Left lobe of liver (tissue), 2 donors: ENCODE results near the gene AP2B1. TPM values are rescaled to one million over a fixed set of nuclear protein-coding genes. Genes with fewer than 3 reads are reported as not detected.

Source experiments
- ATAC-seq: fragments of 200-7000 bp; cut with Tn5 transposase; one replicate; pipeline ENCODE4 v1.9.1; 2020; ENCODE audit warnings: mild to moderate bottlenecking, moderate library complexity
- DNase-seq: peaks from one replicate; pipeline ENCODE4 v3.0.0-alpha.2; 2020; ENCODE audit warnings: low spot score
- total RNA-seq: library from RNA; stranded (reverse); gene quantifications from one replicate; pipeline ENCODE4 v1.2.1, GENCODE V29; 2021
- donor health status: DM: no; HTN: no; CAD: no; lungs with moderate emphysema.
- donor health status: DM: no; HTN: yes; CAD: no.

AP2B1 gene
- total RNA-seq, 1 donor from 2014 or later = 39.6 TPM

- DNase-seq (no peak), ATAC-seq (no peak)
Observed at GRCh38 chr17:35621768-35622167, 34.6 kb downstream of the AP2B1 start.

DNA sequence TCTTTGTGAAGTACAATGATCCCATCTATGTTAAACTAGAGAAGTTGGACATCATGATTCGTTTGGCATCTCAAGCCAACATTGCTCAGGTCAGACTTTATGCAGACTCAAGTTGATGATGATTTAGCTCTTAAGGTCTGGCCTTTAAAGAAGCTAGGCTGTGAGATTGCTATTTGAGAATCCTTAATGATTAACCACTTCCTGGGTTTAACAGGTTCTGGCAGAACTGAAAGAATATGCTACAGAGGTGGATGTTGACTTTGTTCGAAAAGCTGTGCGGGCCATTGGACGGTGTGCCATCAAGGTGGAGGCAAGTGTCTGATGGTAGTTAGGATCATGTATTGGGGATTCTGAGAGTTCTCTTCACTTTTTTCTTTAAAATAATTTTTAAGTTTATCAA lies 40.3 kb downstream of the AP2B1 start:
- DNase-seq (no peak), ATAC-seq (peak; percentile 67)

- peak; percentile 72 for ATAC-seq
- no peak for DNase-seq
Observed at GRCh38 chr17:35630530-35631148, 43.5 kb downstream of the AP2B1 start.

DNA sequence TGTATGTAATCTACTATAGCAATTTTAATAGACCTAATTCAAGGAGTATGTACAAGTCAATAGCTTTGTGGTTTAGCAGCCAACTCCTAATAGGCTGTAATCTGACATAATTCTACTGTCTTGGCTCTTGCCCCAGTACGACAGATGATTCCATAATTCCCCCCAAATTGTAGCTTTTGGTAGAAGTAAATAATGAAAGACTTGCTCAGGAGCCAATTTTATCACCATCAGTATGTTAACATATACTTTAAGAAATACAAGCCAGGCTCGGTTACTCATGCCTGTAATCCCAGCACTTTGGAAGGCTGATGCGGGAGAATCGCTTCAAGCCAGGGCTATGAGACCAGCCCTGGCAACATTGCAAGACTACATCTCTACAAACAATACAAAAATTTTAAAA lies 53.9 kb downstream of the AP2B1 start:
- DNase-seq (no peak), ATAC-seq (no peak)

GRCh38 chr17:35645923-35646322 lies 58.8 kb downstream of the AP2B1 start:
- DNase-seq (no peak), ATAC-seq (no peak)

GRCh38 chr17:35651467-35651866 lies 64.3 kb downstream of the AP2B1 start:
- no peak for DNase-seq
- no peak for ATAC-seq

GRCh38 chr17:35653619-35654361 lies 66.7 kb downstream of the AP2B1 start:
- no peak for ATAC-seq
- DNase-seq = no peak

GRCh38 chr17:35655303-35655702 lies 68.2 kb downstream of the AP2B1 start:
- ATAC-seq (no peak), DNase-seq (no peak)

DNA sequence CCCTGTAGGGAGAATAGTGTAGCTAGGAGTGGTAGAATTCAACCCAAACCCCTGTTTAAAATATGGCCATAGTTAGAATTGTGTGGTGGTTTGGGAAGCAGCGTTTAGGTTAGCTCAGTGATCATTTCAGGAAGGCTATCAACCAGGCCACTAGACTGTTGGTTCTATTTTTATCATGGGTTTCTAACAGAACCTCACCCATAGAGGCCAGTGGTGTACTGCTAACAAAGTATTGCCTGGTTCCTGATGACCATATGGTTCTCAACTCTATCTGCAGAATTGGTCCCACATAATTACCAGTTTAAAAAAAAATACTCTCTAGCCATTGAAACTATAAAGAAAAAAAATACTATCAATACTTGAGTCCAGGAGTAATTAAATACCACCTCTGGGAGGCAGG lies 73.8 kb downstream of the AP2B1 start:
- no peak for DNase-seq
- ATAC-seq = peak; percentile 74

- ATAC-seq = no peak
- DNase-seq = no peak
Observed at GRCh38 chr17:35664685-35665084, 77.6 kb downstream of the AP2B1 start.

- peak; percentile 7 for ATAC-seq
- DNase-seq = no peak
Observed at GRCh38 chr17:35665662-35666061, 78.5 kb downstream of the AP2B1 start.

DNA sequence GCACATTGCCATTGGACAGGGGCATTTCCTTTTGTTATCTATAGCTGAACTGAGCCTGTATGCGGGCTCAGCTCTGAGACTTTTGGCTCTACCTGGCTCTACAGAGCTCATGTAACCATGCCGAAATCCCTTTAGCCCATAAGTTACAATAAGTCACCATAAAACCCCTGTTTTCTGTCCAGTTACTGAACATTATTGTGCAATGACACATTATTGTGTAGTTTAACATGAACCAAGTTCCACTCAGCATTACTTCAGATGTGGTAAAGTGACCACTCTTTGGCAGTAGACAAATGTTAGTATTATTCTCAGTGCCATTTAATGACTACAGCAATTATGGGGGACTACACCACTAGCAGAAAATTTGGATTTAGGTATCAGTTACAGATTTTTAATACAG lies 78.9 kb downstream of the AP2B1 start:
- DNase-seq (no peak), ATAC-seq (peak; percentile 21)

GRCh38 chr17:35666967-35667532 lies 79.9 kb downstream of the AP2B1 start:
- DNase-seq (no peak), ATAC-seq (peak; percentile 88)

DNA sequence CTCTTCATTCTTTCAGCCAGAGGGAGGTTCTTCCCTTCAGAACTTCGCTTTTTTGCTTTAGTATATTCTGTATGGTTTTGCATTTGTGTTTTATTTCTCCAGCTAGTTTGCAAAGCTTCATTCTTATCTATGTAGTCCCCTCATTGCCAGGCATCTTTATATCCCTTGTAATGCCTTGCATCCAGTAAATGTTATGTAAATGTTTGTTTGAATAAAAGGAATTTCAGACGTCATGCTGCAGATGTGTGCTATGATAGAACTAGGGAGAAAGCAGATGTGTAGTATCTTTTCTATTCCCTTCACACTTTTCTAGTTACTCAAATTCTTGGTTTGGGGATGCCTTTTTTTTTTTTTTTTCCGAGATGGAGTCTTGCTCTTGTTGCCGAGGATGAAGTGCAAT lies 81.7 kb downstream of the AP2B1 start:
- DNase-seq (no peak), ATAC-seq (no peak)

DNA sequence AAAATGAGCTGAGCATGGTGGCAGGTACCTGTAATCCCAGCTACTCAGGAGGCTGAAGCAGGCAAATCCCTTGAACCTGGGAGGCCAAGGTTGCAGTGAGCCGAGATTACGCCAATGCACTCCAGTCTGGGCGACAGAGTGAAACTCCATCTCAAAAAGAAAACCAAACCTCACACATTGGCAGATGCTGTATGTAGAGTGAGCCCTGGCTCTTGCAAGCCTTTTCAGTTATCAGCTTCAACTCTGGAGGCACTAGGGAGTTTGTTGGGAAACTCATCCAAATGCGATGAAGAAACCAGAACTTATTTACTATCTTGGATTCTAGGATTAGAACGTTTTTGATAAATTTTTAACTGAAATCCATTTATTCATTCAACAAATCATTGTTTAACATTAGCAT lies 87.4 kb downstream of the AP2B1 start:
- peak; percentile 92 for ATAC-seq
- no peak for DNase-seq

DNA sequence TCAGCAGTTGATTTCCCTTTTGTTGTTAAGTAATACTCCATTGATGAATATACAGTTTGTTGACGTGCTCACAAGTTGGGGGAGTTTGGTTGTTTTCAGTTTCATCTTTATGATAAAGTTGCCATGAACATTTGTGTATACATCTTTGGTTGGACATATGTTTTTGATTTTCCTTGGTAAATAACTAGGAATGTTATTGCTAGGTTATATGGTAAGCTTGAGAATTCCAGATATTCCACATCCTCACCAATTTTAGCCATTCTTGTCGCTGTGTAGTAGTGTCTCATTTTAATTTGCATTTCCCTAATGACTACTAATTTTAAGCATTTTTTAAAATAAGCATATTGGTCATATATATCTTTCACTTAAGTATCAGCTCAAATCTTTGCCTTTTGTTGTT lies 89.3 kb downstream of the AP2B1 start:
- ATAC-seq = no peak
- no peak for DNase-seq

DNA sequence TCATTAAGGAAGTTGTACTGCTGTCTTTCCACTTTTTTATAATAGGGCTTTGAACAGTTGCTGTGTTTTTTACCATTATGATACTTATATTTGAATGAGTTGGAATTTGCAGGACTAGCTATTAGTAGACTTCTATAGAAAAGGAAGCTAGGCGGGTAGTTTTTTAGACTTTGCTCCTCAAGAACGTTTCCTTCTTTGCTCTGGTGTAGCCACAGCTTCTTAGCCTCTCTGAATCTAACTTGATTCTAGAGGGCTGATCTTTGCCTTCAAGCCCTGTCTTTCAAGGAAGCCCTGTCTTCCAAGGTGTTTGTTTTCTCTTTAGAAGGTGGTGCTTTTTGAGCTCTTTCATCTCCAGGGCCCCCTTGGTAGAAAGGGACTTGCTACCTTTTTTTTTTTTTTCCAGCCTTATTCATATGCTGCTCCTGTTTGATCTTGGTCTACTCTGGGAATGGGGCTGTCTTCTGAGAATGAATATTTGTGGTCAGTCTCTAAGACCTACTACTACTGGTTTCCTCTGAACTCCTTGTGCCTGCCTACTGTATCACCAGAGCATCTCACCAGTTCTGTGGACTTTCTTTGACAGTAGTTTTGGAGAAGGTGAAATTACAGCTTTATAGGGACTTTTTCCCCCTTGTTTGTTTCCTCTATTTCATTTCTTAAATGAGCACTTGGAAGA lies 92.0 kb downstream of the AP2B1 start:
- no peak for ATAC-seq

DNA sequence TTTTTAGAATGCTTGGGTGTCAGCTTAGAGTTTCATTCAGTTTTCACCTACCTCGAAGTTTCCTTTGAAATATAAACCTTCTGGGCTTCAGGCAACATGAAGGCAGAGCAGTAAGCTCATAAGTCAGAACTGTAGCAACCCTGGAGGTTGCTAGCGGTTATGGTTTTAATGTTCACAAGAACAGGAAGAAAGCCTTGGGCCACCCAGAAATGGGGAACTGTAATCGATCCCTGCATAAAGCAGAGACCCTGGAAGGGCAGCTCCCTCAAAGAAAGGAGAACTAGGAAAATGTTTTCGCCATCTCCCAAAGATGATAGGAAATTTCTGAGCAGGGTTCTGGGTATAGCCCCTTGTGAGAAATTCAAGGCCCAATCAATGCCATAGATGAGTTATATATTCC lies 96.5 kb downstream of the AP2B1 start:
- ATAC-seq = no peak
- DNase-seq = no peak

More for the DNA sequence above, 92.0 kb downstream of the AP2B1 start:
- DNase-seq = no peak

DNA sequence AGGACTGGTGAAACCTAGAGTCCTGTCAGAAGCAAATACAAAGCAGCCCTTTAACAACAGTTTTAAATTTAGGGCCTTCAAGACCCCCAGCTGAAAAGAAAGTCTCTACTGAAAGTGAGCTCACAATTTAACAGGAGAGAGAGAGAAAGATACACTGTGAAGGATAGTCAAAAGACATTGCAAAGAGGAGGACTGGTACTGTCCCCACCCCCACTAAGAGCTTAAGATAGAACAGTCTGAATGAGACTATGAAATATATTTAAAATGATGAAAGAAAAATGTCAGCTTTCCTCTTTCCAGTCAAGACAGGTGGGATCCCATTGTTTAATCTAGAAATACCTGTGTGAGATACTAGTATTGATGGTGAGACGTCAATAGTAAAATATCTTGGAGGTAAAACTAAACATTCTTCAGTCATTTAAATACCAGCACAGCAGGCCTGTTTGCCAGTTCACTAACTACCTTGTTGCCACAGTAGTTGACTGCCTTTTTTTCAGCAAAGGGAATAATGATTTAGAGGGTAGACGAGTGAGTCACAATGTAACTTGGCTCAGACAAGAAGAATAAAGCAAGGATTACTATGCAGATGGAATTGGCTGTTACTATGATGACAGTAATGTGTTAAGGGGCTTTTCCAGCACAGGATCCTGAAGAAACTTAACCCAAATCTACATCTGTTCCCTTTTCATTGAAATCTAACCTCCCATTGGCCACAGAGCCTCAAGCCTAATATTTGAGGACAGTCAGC lies 97.1 kb downstream of the AP2B1 start:
- ATAC-seq = no peak
- DNase-seq = no peak

DNA sequence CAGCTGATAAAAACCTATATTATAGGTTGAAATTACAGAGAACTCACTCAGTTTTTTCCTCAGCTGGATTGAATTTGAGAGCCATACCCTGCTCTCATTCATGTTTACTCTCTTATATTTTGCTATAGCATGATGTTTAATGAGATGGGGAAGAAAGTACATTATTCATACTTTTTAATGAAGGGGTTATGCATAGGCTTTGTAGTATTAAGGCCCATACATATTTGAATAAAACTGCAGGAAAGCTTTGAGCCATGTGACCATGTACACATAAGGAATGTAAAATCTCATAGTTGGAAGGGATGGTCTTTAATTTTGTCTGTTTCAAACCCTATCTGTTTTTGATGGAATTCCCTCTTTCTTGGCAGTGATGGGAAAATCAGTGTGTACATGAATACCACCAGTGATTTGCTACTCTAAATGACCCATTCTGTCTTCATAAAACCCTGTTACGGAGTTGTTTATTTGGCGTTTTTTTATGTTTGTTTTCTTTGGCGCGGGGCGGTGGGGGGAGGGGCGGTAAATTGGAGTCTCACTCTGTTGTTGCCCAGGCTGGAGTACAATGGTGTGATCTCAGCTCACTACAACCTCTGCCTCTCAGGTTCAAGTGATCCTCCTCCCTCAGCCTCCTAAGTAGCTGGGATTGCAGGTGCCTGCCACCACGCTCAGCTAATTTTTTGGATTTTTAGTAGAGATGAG lies 105.5 kb downstream of the AP2B1 start:
- peak; percentile 24 for ATAC-seq
- no peak for DNase-seq

DNA sequence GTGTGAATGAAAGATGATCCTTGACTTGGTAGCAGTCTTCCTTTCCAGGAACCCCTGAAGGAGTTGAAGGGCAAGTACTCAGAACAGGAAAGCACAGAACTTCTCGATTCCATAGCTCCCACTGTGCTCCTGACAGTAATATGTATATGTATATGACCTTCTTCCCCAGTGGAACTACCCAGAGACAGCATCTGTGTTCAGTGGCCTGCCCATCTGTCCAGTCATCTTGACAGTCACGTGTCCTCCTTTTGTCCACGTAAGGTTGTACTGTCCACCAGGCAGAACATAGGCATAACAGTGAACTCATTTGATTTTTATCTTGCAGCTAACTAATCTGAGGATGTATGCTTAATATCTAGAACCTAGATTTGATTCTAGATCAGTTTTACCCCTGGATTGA lies 106.5 kb downstream of the AP2B1 start:
- no peak for ATAC-seq

More for the DNA sequence above, 106.5 kb downstream of the AP2B1 start:
- DNase-seq = no peak
